VCaP (cell line): ENCODE results near the gene FOXN3.

Experiments used
- H3K27ac ChIP-seq: fragments of 450-650 bp; 2 replicates; pipeline ENCODE4 v1.5.1; 2017
- CTCF ChIP-seq: fragments of 450-650 bp; conservative IDR thresholded peaks from 2 replicates; pipeline ENCODE4 v1.5.1; 2017; ENCODE audit warnings: mild to moderate bottlenecking, moderate library complexity

FOXN3 gene

DNA sequence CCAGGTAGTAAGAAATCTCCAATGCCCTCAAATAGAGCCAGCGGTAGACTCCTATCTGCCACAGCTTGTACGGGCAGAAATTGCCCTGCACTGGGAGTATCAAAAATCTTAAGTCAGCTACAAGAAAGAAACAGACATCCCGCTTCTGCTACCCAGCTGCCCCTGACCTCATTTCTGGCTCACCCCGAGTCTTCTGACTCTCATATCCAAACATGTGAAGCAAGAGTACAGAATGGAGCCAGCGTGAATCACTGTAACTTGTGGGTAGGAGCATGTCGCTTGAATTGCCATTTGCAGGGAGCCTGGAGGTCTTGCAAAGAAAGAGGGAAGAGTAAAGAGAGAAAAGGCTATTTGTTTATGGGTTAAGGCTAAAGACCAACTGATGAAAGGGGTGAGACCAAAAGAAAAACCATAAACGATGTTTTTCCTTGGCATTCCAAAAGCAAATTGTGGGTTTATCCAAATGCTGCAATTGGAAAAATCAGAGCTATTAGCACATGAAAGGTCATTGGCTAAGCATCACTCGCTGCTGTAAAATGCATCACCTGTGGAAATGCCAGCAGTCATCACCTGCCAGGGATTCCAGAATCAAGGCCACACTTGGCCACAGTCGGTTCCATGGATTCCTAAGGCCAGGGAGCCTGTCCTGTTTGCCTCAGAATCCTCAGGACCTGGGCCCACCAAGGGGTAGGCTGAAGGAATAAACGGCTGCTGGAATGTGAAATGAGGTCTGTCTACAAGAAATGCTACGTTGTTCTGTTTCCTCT, 86.6 kb downstream of the FOXN3 start:
- H3K27ac ChIP-seq = no peak overlapping the region
- no peak for TF ChIP-seq CTCF

DNA sequence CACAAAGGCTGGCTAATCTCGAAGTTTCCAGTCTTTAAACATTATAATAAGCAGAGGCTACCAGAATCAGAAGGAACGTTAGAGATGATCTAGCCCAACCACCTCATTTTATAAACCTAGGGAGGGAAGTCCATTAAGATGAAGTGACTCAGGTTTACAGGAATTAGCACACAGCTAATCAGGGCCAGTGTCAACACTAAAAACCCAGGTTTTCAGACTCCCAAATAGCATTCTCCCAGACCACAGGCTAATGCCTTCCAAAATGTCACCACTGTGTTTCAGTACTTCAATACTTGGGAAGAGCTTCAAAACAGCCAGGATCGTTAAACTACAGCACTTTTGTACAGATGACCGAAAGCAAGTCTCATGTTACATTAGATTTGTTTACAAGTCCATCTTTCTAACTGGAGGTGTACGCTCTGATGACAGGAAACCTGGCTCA, 89.2 kb downstream of the FOXN3 start:
- H3K27ac ChIP-seq = peak overlapping the region; percentile 60
- TF ChIP-seq CTCF = no peak

- TF ChIP-seq CTCF = no peak
- peak overlapping the region; percentile 60 for H3K27ac ChIP-seq
Measured at GRCh38 chr14:89325959-89326358, 91.1 kb downstream of the FOXN3 start.

GRCh38 chr14:89325299-89325883, 91.6 kb downstream of the FOXN3 start:
- peak overlapping the region; percentile 60 for H3K27ac ChIP-seq
- TF ChIP-seq CTCF = no peak

GRCh38 chr14:89324501-89325298, 92.3 kb downstream of the FOXN3 start:
- no peak overlapping the region for H3K27ac ChIP-seq

DNA sequence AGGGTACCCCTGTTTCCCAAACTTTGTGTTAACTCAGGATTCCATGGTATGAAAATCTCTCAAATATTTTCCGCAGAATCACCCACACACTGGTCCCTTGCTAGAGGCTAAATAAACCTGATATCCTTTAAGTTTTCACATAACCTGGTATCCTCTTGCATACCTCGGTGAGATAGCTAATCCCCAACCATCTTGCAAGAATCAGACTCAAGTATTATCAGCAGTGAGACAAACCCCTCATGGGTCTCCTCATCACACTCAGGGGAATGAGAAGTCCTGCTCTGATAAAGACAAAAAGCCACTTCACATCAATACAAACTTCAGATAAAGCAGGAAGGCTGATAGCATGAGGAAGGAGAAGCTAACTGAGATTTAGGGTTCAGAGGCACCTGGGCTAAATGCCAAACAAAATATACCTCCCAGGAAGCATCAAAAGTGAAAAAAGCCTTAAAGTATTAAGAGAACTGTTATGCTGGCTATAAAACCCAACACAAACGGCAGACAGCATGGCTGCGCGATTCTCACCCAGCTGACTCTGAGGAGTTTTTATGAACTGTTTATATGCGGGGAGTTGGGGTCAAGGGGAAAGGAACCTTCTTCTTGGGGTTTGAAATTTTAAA, 96.5 kb downstream of the FOXN3 start:
- H3K27ac ChIP-seq = 0 out of 2 replicates have a peak overlapping the region, but pooled peaks have one; percentile 23
- no peak for TF ChIP-seq CTCF

More at GRCh38 chr14:89324501-89325298, 92.3 kb downstream of the FOXN3 start:
- no peak for TF ChIP-seq CTCF

DNA sequence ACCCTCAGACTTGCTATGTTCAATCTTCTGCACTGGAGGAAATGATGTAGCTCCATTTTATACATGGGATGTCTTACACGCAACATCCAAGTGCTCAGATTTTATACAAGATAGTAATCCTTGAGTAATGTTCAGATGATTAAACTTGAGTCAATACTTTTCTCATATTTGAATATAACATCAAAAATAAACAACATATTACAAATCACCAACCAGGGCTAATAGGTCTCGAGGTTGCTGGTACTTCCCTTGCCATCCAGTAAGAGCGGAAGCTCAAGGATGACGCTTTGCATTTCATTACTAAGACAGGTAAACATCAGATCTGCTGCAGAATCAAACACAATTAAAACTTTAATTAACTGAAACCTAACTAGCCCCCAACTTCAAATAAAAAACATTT, 97.3 kb downstream of the FOXN3 start:
- H3K27ac ChIP-seq = peak overlapping the region; percentile 23; the same call in 1 of the 2 replicates
- TF ChIP-seq CTCF = no peak
